GM12892 (cell line): ENCODE data around the gene STARD8.

ENCODE experiments used
- DNase-seq: peaks from one replicate; pipeline ENCODE4 v3.0.0; 2011; ENCODE audit not compliant: insufficient read length
- FAIRE-seq: peaks from 2 replicates; lab custom pipeline; 2011; peaks lifted over from hg19 to GRCh38; lab: Jason Lieb, UNC
- POLR2A ChIP-seq: IDR thresholded peaks from 2 replicates; pipeline ENCODE4 v1.6.1; 2011; ENCODE audit warnings: low read depth, low read length, control low read depth
- POLR2AphosphoS5 ChIP-seq: IDR thresholded peaks from 2 replicates; pipeline ENCODE4 v1.6.1; 2011; ENCODE audit warnings: low read depth, low read length, control low read depth
- TAF1 ChIP-seq: IDR thresholded peaks from 2 replicates; pipeline ENCODE4 v1.6.1; 2011; ENCODE audit warnings: low read depth, mild to moderate bottlenecking, control low read depth, low read length, borderline replicate concordance

The STARD8 gene

DNA sequence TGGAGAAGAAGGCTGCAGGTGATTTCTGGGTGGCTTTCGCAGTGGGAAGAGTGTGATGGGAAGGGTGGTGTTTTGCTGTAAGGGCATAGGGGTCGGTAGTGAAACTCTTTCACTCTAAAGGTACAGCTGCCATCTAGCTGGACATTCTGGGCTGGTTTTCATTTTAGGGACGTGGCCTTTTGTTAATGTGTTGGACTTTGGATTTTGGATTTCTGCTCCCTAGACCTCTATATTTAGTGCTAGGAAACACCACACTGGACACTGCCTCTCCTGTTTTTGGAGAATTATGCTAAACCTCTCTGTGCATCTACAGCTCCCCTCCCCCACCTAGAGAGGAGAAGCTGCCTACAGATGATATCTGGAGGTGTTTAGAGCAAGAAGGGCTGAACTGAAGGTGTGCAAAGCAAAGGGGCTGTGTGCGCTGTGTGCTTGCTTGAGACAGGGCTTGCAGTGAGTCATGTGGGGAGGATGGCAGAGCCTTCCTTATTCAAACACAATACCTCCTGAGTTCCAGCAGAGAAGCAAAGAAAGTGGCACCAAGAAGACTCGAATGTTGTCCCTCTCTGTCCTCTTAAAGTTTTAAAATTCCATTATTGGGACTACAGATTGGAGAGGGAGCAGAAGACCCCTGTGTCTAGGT is 47.9 kb downstream of the STARD8 start:
- TF ChIP-seq POLR2AphosphoS5 = no peak
- DNase-seq (no peak), FAIRE-seq (no peak)

DNA sequence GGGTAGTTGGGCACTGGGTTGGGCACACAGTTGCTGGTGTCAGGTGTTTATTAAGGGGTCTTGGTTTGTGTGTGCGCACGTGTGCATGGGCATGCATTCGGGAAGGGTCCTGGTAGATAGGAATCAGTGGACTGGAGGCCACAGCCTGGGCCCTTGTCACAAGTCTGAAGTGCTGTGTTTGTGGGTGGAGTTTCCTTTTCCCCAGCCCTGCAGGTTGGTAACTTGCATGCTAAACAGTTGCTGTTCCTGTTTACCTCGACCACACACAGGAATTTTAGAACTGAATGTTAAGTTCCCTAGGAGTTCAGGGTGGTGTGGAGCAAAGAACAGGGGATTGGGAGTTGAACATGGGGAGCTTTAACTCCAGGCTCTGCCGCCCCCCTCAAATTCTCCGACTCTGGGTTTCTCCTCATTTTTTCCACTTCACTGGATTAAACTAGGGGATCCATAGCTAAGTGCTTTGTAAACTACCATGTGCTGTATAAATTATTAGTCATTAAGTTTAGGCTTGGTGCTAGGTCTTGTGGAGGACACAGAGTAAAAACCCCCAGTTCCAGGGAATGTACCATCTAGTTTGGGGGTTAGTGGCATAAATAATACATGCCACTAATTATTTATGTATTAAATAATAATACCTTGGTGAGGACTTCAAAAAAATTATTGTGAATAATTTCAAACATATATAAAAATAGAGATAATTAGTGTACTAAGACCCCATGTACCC is 49.0 kb downstream of the STARD8 start:
- TF ChIP-seq POLR2A (no peak), TAF1 (no peak), POLR2AphosphoS5 (no peak)
- FAIRE-seq = no peak
- no peak for DNase-seq

DNA sequence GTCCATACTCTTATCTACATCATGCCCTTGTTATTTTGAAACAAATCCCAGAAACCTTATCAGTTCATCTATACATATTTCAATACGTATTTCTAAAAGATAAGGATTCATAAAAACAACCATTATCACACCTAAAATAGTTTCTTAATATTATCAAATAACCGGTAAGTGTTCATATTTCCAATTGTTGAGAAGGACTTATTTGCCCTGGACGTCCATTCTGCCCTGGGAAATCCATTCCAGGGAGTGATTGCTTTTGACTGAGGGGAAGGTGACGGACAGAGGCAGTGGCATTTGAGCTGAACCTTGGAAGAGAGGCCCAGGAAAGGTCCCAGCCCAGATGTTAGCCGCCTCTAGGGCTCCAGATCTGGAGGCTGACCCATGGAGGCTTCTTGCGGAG is 49.6 kb downstream of the STARD8 start:
- FAIRE-seq (no peak), DNase-seq (no peak)
- no peak for TF ChIP-seq TAF1
- no peak for TF ChIP-seq POLR2A
- no peak for TF ChIP-seq POLR2AphosphoS5

DNA sequence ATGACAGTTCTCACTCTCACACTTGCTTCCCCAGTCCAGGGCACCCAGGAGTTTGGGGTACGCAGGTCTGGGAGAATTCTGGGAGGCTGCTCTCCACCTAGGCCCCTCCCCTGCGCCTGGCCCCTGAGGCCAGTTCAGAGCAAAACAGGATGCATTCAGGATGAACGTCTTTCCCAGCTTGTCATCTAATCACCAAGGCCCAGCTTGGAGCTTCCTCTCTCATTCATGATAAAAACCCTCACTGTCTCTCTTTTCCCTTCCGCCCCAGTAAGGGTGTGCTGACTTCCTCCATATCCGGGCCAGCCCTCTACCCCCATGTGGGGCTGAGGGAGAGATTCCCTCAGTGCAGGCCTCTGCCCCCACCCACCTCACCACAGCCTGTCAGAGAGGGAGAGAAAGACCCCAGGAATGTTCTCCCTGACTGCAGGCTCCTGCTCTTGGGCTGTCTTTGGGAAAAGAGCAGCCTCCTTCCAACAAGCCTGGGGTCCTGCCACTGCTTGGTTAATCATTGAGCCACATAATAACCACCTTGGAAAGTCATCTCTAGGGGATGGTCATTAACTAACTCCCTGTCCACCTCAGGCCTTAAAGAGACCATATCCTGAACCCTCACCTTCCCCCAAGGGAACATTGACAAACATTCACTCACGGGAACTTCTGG is 50.1 kb downstream of the STARD8 start:
- no peak for TF ChIP-seq POLR2AphosphoS5
- no peak for TF ChIP-seq POLR2A
- no peak for TF ChIP-seq TAF1
- no peak for FAIRE-seq
- DNase-seq = no peak

DNA sequence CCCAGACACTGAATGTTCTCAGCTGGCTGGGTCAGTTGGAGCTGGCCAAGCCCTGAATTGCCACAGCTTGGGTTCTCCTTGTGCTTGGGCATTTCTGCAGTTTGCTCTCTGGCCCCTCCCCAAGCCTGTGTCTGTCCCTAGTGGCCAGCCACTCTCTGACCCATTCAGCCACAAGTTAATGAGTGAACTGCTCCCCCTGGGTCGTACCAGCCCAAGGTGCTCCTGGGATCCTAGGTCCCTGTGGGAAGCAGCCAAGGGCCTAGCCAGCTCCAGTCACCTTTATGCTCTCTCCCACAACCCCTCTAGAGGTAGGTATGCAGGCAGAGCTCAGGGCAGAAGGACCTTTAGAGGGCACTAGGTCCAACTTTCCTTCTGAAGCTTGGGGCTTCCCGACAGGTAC is 51.5 kb downstream of the STARD8 start:
- no peak for TF ChIP-seq POLR2A
- no peak for TF ChIP-seq TAF1
- no peak for TF ChIP-seq POLR2AphosphoS5
- DNase-seq (no peak), FAIRE-seq (no peak)

DNA sequence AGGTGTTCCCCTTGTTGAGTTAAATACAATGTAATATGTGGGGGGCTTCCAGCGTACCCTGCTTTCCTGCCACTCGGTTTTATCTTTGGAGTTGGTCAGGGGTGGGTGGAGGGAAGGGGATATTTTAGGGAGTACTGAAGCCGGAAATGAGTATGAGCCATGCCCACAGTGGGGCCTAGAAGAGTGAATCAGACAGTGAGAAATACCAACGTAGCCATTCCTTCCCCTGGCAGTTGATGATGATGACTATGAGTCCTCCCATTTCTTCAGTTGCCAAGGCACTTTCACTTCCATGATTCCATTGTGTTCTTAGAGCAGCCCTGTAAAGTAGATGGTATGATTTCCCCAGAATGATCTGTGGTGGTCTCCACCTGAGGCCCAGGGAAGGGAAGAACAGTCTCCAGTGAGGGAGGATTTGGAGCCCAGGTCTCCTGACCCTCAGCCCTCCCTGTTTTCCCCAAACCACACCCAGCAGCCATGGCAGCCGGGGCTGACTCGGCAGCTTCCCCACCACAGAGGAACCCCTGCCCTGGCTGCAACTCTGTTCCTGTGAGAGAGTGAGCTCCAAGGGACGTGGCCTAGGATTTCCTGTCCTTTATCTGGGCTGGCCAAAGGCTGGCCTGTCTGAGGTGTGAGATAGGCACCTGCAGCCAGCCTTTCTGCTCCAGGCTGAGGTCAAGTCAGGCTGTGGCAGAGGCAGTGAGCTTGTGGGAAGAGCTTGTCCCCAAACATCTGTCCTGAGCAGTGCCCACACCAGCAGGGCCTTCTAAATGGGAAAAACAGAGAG is 52.7 kb downstream of the STARD8 start:
- FAIRE-seq (no peak), DNase-seq (no peak)
- TF ChIP-seq TAF1 = no peak
- no peak for TF ChIP-seq POLR2A
- TF ChIP-seq POLR2AphosphoS5 = no peak

DNA sequence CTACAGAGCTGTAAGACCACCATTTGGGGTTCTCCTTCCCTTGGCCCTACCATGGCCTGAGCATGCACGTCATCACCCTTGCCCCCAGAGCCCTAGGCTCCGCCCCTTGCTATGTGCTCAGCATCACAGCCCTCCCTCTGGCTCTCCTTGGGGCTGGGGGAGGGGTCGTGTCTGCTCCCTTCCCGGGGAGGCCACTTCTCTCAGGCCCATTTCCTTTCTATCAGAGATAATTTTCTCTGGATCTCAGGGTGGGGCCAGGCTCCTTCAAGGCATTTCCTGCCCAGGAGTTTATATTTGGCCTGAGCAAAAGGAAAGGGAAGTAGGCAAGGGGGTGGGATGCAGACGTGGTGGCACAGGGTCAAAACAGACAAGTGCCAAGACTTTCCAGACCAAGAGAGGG is 55.9 kb downstream of the STARD8 start:
- no peak for DNase-seq
- no peak for TF ChIP-seq POLR2A
- FAIRE-seq = no peak

DNA sequence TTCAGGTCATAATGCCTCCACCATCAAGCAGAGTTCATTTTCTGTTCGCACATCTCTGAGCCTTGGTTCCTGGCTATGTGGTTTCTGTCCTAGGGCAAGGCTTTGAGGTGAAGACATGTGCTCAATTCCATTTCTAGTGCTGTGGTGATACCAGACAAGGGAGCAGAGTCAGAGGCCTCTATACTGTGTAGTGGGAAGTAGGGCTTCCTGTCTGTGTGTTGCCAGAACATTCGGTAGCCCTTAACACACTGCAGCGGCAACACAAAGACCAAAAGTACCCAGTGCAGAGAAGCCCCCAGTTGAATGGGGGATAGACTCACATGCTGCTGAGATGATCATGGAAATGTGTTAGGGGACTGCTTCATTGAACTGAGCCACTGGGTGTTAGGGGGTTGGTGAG is 56.4 kb downstream of the STARD8 start:
- DNase-seq (no peak), FAIRE-seq (no peak)
- TF ChIP-seq POLR2AphosphoS5 (no peak), POLR2A (no peak), TAF1 (no peak)

DNA sequence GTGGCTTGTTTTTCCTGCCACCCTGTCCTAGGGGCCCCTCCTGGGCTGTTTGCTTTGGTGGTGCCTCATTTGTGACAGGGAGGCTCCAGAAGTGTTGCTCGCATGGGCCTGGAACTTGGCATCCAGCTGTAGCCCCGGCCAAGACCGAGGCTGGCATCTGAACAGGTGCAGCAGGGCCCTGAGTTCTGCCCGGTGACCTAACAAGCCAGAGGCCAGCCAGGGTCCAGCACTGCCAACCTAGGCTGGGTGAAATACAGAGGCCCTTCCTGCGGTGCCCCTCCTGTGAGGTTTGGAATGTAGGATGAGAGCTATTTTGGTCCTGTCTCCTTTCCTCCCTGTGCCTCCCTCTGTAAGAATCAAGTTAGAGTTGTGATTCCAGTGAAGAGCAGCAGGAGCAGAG is 58.5 kb downstream of the STARD8 start:
- FAIRE-seq (no peak), DNase-seq (no peak)
- TF ChIP-seq POLR2A (no peak), TAF1 (no peak), POLR2AphosphoS5 (no peak)

DNA sequence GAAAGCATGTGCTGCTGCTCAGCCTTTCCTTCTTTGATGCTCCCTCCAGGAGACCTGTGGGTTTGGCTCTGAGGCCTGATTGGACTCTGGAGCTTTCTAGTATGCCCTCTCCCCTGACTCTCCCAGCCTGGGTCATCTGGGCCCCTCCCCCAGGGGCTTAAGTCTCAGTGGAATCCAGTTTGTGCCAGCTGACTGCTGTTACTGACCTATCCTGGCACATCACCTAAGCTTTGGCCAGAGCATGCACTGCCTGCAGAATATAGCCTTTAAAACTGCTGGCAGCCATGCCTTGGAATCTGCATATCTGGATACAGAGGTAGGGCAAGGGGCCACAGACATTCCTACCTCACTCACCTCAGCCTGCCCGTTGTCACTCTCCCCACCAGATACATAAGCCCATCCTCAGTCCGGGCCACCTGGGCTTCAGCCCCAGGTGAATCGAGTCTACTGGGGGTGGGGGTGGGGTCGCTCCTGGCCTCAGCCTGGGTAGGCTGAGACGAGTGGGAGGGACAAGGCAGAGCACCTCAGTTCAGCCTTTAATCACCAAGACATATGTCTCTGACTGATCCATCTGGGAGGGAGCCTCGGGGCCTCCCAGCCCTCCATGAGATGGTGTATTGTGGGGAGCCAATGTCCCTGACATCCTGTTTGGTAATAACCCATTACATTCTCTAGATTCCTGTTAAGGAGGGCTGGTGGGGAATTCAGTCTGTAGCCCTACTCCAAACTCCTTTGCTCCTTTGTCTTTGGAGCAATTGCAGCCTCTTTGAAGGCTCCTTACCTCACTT is 61.2 kb downstream of the STARD8 start:
- DNase-seq = no peak
- TF ChIP-seq TAF1 = no peak
- no peak for TF ChIP-seq POLR2AphosphoS5
- TF ChIP-seq POLR2A = no peak
- FAIRE-seq = no peak
